Endothelial cell of umbilical vein (primary cell): Measurements from ENCODE around the gene CSNK1A1. TPM values are rescaled to one million over a fixed set of nuclear protein-coding genes. Genes with fewer than 3 reads are reported as not detected.

Experiments used
- BruUV-seq: library from RNA; stranded (reverse); fragments of 400-500 nt; replicated peaks from 2 replicates; lab custom pipeline; 2021; lab: Mats Ljungman, UMichigan
- CTCF ChIA-PET: fragments of 300-600, 350-600 bp; sonication (Branson Sonifier 250); formaldehyde crosslinking; loops from one replicate; lab custom pipeline; 2021; ENCODE audit warnings: antibody characterized with exemption, inconsistent platforms; lab: Charles Lee
- POLR2A ChIA-PET: fragments of 300-600, 350-600 bp; sonication (Branson Sonifier 250); formaldehyde crosslinking; loops from one replicate; lab custom pipeline; 2021; ENCODE audit warnings: antibody characterized with exemption, inconsistent platforms; lab: Charles Lee
- DNase-seq: peaks from one replicate; pipeline ENCODE4 v3.0.0-alpha.2; 2011; ENCODE audit warnings: low read depth, low spot score
- FAIRE-seq: peaks from 2 replicates; lab custom pipeline; 2011; peaks lifted over from hg19 to GRCh38; lab: Jason Lieb, UNC
- H2AFZ ChIP-seq: 2 replicates; pipeline ENCODE4 v1.6.0; 2012; ENCODE audit warnings: low read depth, low read length, control low read depth, inconsistent platforms
- H3K27ac ChIP-seq: 2 replicates; pipeline ENCODE4 v1.5.1; 2011; ENCODE audit warnings: low read depth, mild to moderate bottlenecking, control low read depth, low read length, moderate library complexity; ENCODE audit not compliant: insufficient read depth
- H3K27me3 ChIP-seq, 2 experiments: 2 replicates each; pipeline versions ENCODE4 v1.6.0 to v1.6.1; 2011; ENCODE audit warnings: low read length in 2 of 2, mixed read lengths in 1 of 2; ENCODE audit not compliant: control insufficient read depth in 2 of 2, insufficient read depth in 2 of 2
- H3K36me3 ChIP-seq, 2 experiments: 2 replicates in 1 of 2; 3 replicates in 1 of 2; pipeline ENCODE4 v1.5.1; 2011; ENCODE audit warnings: low read length in 2 of 2, mild to moderate bottlenecking in 1 of 2, moderate library complexity in 1 of 2; ENCODE audit not compliant: control insufficient read depth in 2 of 2, insufficient read depth in 2 of 2; ENCODE audit errors: extremely low read depth in 1 of 2
- H3K4me1 ChIP-seq: 3 replicates; pipeline ENCODE4 v1.5.1; 2011; ENCODE audit warnings: mild to moderate bottlenecking, low read length; ENCODE audit not compliant: control insufficient read depth, insufficient read depth; ENCODE audit errors: extremely low read depth
- H3K4me2 ChIP-seq: 2 replicates; pipeline ENCODE4 v1.6.1; 2011; ENCODE audit warnings: low read length, control low read depth, mixed read lengths; ENCODE audit not compliant: insufficient read depth
- H3K4me3 ChIP-seq, 3 experiments: fragments of 200-600 bp in 1 of 3; sonication (generic), shearing (Covaris generic) in 1 of 3; replicated peaks in 1 of 3; 2 replicates each; pipeline ENCODE4 v1.5.1; 2011 to 2016; ENCODE audit warnings: control low read depth in 3 of 3, low read length in 3 of 3, mild to moderate bottlenecking in 2 of 3, inconsistent platforms in 1 of 3, low read depth in 1 of 3, moderate library complexity in 1 of 3; ENCODE audit not compliant: insufficient read depth in 1 of 3
- H3K79me2 ChIP-seq: 2 replicates; pipeline ENCODE4 v1.6.0; 2012; ENCODE audit warnings: low read length, inconsistent platforms; ENCODE audit not compliant: control insufficient read depth, insufficient read depth
- H3K9ac ChIP-seq: replicated peaks from 2 replicates; pipeline ENCODE3; 2011; ENCODE audit warnings: low read length, control low read depth; ENCODE audit not compliant: insufficient read depth; ENCODE audit errors: extremely low read depth
- H3K9me1 ChIP-seq: replicated peaks from 3 replicates; pipeline ENCODE4 v1.6.0; 2011; ENCODE audit warnings: mild to moderate bottlenecking, low read length; ENCODE audit not compliant: control insufficient read depth, insufficient read depth; ENCODE audit errors: extremely low read depth
- H3K9me3 ChIP-seq: replicated peaks from 2 replicates; pipeline ENCODE4 v1.5.1; 2012; ENCODE audit warnings: low read length, inconsistent platforms; ENCODE audit not compliant: control insufficient read depth, insufficient read depth
- H4K20me1 ChIP-seq: replicated peaks from 2 replicates; pipeline ENCODE3; 2011; ENCODE audit warnings: mild to moderate bottlenecking, low read length; ENCODE audit not compliant: control insufficient read depth, insufficient read depth; ENCODE audit errors: extremely low read depth
- EZH2 ChIP-seq: IDR thresholded peaks from 2 replicates; pipeline ENCODE4 v1.6.1; 2012; ENCODE audit warnings: borderline replicate concordance, low read depth, mild to moderate bottlenecking, moderate library complexity, low read length, inconsistent platforms; ENCODE audit not compliant: severe bottlenecking
- FOS ChIP-seq: IDR thresholded peaks from 2 replicates; pipeline ENCODE4 v1.6.1; 2011; ENCODE audit warnings: mild to moderate bottlenecking, low read length, moderate library complexity, borderline replicate concordance; ENCODE audit not compliant: insufficient read depth
- JUN ChIP-seq: IDR thresholded peaks from 2 replicates; pipeline ENCODE4 v1.6.1; 2011; ENCODE audit warnings: borderline replicate concordance, low read depth; ENCODE audit not compliant: insufficient read length, insufficient read depth
- MAX ChIP-seq: IDR thresholded peaks from 2 replicates; pipeline ENCODE4 v1.6.1; 2011; ENCODE audit not compliant: insufficient read depth, insufficient read length
- MYC ChIP-seq: IDR thresholded peaks from one replicate; pipeline ENCODE4 v1.6.1; 2011; ENCODE audit warnings: mild to moderate bottlenecking, low read depth, low read length
- POLR2A ChIP-seq: IDR thresholded peaks from 2 replicates; pipeline ENCODE4 v1.6.1; 2012; ENCODE audit warnings: low read depth, mild to moderate bottlenecking, control low read depth, low read length
- POLR2AphosphoS5 ChIP-seq: IDR thresholded peaks from 2 replicates; pipeline ENCODE4 v1.6.1; 2012; ENCODE audit warnings: low read depth, mild to moderate bottlenecking, control low read depth, low read length, moderate library complexity; ENCODE audit not compliant: insufficient read depth
- dilution Hi-C: fragments of 300-500 bp; cut with MboI; formaldehyde crosslinking; loops from one replicate; pipeline ENCODE4 v1.15.0; 2019; ENCODE audit warnings: low sequenced_read_pairs; ENCODE audit not compliant: extremely low pct_ligation_motif_present
- intact Hi-C: fragments of 100-400 bp; cut with micrococcal nuclease; formaldehyde crosslinking; loops from one replicate; pipeline ENCODE4 v1.10.0; 2022
- polyA plus RNA-seq, 4 experiments: library from polyadenylated mRNA; depleted of rRNA in 3 of 4; stranded (reverse) in 3 of 4; unstranded in 1 of 4; fragments of >200 nt; gene quantifications; 2 replicates each; pipeline versions ENCODE4 v1.2.1 to v1.2.3, GENCODE V29; 2011 to 2012; ENCODE audit warnings: missing spikeins in 1 of 4
- total RNA-seq: library from RNA; stranded (reverse); gene quantifications from 2 replicates; pipeline ENCODE4 v1.2.3, GENCODE V29; 2021
- TF ChIP-seq, protein P1 (sequence below), 2 donors: IDR thresholded peaks; 1 replicate in 1 of 2; 2 replicates in 1 of 2; pipeline ENCODE4 v1.5.1; 2011; ENCODE audit warnings: low read length in 2 of 2, mild to moderate bottlenecking in 2 of 2, moderate library complexity in 2 of 2, control low read depth in 1 of 2, inconsistent platforms in 1 of 2, low read depth in 1 of 2; ENCODE audit not compliant: insufficient read depth in 1 of 2; ENCODE audit errors: extremely low read depth in 1 of 2

The CSNK1A1 gene
- total and polyA plus RNA-seq, 2 donors (not counting 3 experiments of a cell fraction or from before 2014, with no cell fraction given) = 74.1 to 253 TPM

DNA sequence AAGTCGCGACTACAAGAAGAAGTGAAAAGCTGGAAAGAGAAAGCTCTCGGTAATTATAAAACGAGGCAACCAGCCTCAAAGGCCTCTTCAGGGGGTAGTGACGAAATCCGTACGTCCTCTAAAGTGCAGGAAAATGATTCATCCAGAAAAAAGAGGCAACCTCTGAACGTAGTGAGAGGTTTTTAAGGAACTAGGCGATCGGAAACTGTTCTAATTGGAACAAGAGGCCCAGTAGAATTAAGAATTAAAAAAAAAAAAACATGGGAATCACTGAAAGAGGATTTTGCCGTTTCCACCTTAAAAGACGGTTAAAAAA is 1.0 kb downstream of the CSNK1A1 start:
- intact Hi-C loops (loop anchor here (2.0 kb wide), 1 partner anchor 63 kb away; no protein-coding TSS in a partner anchor), dilution Hi-C loops (no loop called here)
- H3K4me2 ChIP-seq = peak overlapping the region; percentile 100
- H3K4me3 ChIP-seq = peak overlapping the region; percentile 81 to 97 (median 85)
- H3K79me2 ChIP-seq = peaks cover 60% of the 10 kb centered on the region
- no peaks in the 10 kb centered on the region for H3K9me1 ChIP-seq
- CTCF ChIA-PET = interaction anchor here (0.9 to 3.4 kb wide), 11 partner anchors 12 to 115 kb away, joined by 3 to 27 read pairs (median 6); no protein-coding TSS in a partner anchor
- H3K36me3 ChIP-seq = peaks cover 4 to 13% of the 10 kb centered on the region in 2 experiments
- H2AFZ ChIP-seq = no peak overlapping the region
- FAIRE-seq (no peak), DNase-seq (peak; percentile 69)
- no peaks in the 10 kb centered on the region for H3K9me3 ChIP-seq
- POLR2A ChIA-PET = interaction anchor here (1.6 to 3.4 kb wide), 3 partner anchors 12 to 99 kb away, joined by 4 to 34 read pairs (median 13); no protein-coding TSS in a partner anchor
- BruUV-seq = no TSS peak
- peaks cover 39% of the 10 kb centered on the region for H3K4me1 ChIP-seq
- peaks cover 3% of the 10 kb centered on the region for H4K20me1 ChIP-seq
- TF ChIP-seq JUN = no peak
- no peak for TF ChIP-seq MYC
- TF ChIP-seq, protein P1, sequence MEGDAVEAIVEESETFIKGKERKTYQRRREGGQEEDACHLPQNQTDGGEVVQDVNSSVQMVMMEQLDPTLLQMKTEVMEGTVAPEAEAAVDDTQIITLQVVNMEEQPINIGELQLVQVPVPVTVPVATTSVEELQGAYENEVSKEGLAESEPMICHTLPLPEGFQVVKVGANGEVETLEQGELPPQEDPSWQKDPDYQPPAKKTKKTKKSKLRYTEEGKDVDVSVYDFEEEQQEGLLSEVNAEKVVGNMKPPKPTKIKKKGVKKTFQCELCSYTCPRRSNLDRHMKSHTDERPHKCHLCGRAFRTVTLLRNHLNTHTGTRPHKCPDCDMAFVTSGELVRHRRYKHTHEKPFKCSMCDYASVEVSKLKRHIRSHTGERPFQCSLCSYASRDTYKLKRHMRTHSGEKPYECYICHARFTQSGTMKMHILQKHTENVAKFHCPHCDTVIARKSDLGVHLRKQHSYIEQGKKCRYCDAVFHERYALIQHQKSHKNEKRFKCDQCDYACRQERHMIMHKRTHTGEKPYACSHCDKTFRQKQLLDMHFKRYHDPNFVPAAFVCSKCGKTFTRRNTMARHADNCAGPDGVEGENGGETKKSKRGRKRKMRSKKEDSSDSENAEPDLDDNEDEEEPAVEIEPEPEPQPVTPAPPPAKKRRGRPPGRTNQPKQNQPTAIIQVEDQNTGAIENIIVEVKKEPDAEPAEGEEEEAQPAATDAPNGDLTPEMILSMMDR (IDR thresholded peaks at IDR 0.05; ENCODE audit: extremely low read depth in 1 of 2, insufficient read depth in 1 of 2, low read depth in 1 of 2, low read length in 2 of 2) = no peak
- peak; percentile 43 for TF ChIP-seq POLR2A
- TF ChIP-seq EZH2 = no peak
- no peak for TF ChIP-seq POLR2AphosphoS5
- TF ChIP-seq MAX = no peak
- peak; percentile 68 for TF ChIP-seq FOS
- H3K27me3 ChIP-seq = no peaks in the 10 kb centered on the region
- H3K27ac ChIP-seq = peak overlapping the region; percentile 91
- peak overlapping the region; percentile 98 for H3K9ac ChIP-seq
